Measurements from ENCODE around the gene SLC25A33.
"Not testable (repeated sequence)": the region's sequence is repeated elsewhere in the genome, so short reads cannot be mapped to it uniquely, and the experiment has no call there.

Gene SLC25A33

GRCh38 chr1:9539829-9540550, 725 bp downstream of the SLC25A33 start:
- DNase-seq: peak; percentile 24 to 38

- DNase-seq: no peak
Observed at GRCh38 chr1:9542430-9542829, 3.2 kb downstream of the SLC25A33 start.

- DNase-seq: no peak
Observed at GRCh38 chr1:9544926-9545325, 5.7 kb downstream of the SLC25A33 start.

GRCh38 chr1:9549955-9550546, 10.8 kb downstream of the SLC25A33 start:
- no peak for DNase-seq

GRCh38 chr1:9551984-9552383, 12.7 kb downstream of the SLC25A33 start:
- no peak for DNase-seq

GRCh38 chr1:9553736-9554144, 14.5 kb downstream of the SLC25A33 start:
- DNase-seq: no peak

- DNase-seq: no peak
Observed at GRCh38 chr1:9555942-9556341, 16.7 kb downstream of the SLC25A33 start.

- DNase-seq: no peak
Observed at GRCh38 chr1:9557624-9558023, 18.4 kb downstream of the SLC25A33 start.

GRCh38 chr1:9558271-9558945, 19.1 kb downstream of the SLC25A33 start:
- DNase-seq: no peak

- DNase-seq: no peak
Observed at GRCh38 chr1:9558946-9559545, 19.8 kb downstream of the SLC25A33 start.

GRCh38 chr1:9559673-9560072, 20.4 kb downstream of the SLC25A33 start:
- no peak for DNase-seq

GRCh38 chr1:9560090-9560489, 20.8 kb downstream of the SLC25A33 start:
- not testable (repeated sequence) for DNase-seq

- DNase-seq: no peak
Observed at GRCh38 chr1:9561429-9561828, 22.2 kb downstream of the SLC25A33 start.

- DNase-seq: no peak
Observed at GRCh38 chr1:9569267-9569666, 30.0 kb downstream of the SLC25A33 start.

GRCh38 chr1:9570886-9571529, 31.7 kb downstream of the SLC25A33 start:
- not testable (repeated sequence) for DNase-seq

- DNase-seq: no peak
Observed at GRCh38 chr1:9573723-9574122, 34.5 kb downstream of the SLC25A33 start.

GRCh38 chr1:9575486-9575885, 36.2 kb downstream of the SLC25A33 start:
- no peak for DNase-seq

- no peak for DNase-seq
Observed at GRCh38 chr1:9576903-9577302, 37.6 kb downstream of the SLC25A33 start.

- DNase-seq: no peak
Observed at GRCh38 chr1:9577423-9577822, 38.2 kb downstream of the SLC25A33 start.

- no peak for DNase-seq
Observed at GRCh38 chr1:9580942-9581341, 41.7 kb downstream of the SLC25A33 start.

- no peak for DNase-seq
Observed at GRCh38 chr1:9586147-9586766, 47.0 kb downstream of the SLC25A33 start.

- DNase-seq: peak; percentile 93 to 97
Observed at GRCh38 chr1:9588551-9589143, 49.4 kb downstream of the SLC25A33 start, which contains the start of gene TMEM201. TMEM201 (plus strand) TSS chr1:9588911; CDS start chr1:9588931, 20 bp downstream.
